Measurements from ENCODE around the gene CNMD. TPM values are rescaled to one million over a fixed set of nuclear protein-coding genes. Genes with fewer than 3 reads are reported as not detected.

Gene CNMD
- total and polyA plus RNA-seq, 2 of the 4 experiments (the other 2 are of a cell fraction): not detected

DNA sequence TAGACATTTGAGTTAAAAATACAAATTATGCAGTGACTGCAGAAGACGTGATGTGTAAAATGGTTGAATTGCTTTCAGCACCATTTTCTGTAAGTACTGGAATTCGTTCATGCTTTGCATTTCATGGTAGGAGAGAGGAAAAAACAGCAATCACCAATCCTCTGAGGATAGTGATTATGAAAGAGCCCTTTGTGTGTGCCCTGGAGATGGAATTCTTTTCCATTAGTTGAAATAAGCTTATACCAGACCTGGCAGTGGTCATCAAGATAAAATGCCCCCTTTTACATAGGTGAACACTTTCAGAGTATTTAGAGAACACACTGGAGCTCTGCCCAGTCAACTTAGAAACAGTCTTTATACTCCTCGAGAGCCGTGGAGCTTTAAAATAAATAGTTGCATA lies 1.7 kb downstream of the CNMD start:
- Histone ChIP-seq H3K27me3 (ENCODE audit: control insufficient read depth, insufficient read depth, low read length) (peaks cover 28% of the 10 kb centered on the region), H3K4me3 (ENCODE audit: insufficient read depth, low read depth, low read length) (no peak overlapping the region), H3K56ac (ENCODE audit: extremely low read depth, insufficient read depth, low read length) (no peak overlapping the region), H3K79me1 (ENCODE audit: low read depth in 1 of 2, low read length in 2 of 2) (no peaks in the 10 kb centered on the region), H3K9me3 (ENCODE audit: control insufficient read depth, insufficient read depth, low read length) (no peaks in the 10 kb centered on the region), H3K4ac (ENCODE audit: low read depth, low read length) (no peak overlapping the region), H4K8ac (ENCODE audit: low read depth in 2 of 2, low read length in 2 of 2) (no peak overlapping the region), H3K4me1 (ENCODE audit: control insufficient read depth, insufficient read depth, low read length) (no peaks in the 10 kb centered on the region; the same call in 1 of the 2 replicates), H3K27ac (ENCODE audit: insufficient read depth, low read length) (no peak overlapping the region), H2BK120ac (ENCODE audit: low read depth, low read length) (no peak overlapping the region), H3K36me3 (ENCODE audit: control insufficient read depth, insufficient read depth, low read length) (no peaks in the 10 kb centered on the region), H2BK15ac (ENCODE audit: low read depth, low read length) (no peak overlapping the region), H3K9me1 (ENCODE audit: insufficient read depth, low read length) (no peaks in the 10 kb centered on the region), H3K23ac (ENCODE audit: low read depth, low read length) (no peak overlapping the region), H4K91ac (ENCODE audit: insufficient read depth, low read depth, low read length) (no peak overlapping the region), H3K14ac (replicated peaks; ENCODE audit: low read depth, low read length) (no peak overlapping the region), H2BK5ac (ENCODE audit: low read depth, low read length, poor library complexity, severe bottlenecking) (no peak overlapping the region), H2AK9ac (replicated peaks; ENCODE audit: low read depth, low read length, poor library complexity) (no peak overlapping the region), H4K5ac (ENCODE audit: low read depth, low read length) (no peak overlapping the region), H3K9ac (ENCODE audit: low read depth, low read length) (no peak overlapping the region), H4K20me1 (ENCODE audit: insufficient read depth, low read length) (no peaks in the 10 kb centered on the region), H3K18ac (ENCODE audit: low read depth, low read length) (no peak overlapping the region), H3K4me2 (ENCODE audit: low read depth, low read length) (no peak overlapping the region), H2AK5ac (ENCODE audit: low read depth, low read length) (no peak overlapping the region), H2AFZ (replicated peaks; ENCODE audit: low read length, poor library complexity) (no peak overlapping the region), H2BK20ac (ENCODE audit: low read depth, low read length) (no peak overlapping the region)
- WGBS, 2 experiments (ENCODE audit: extremely low coverage in 2 of 2, insufficient read length in 1 of 2): no CpG with 5 or more reads among the region's 4 CpGs
- dilution Hi-C loops (cut with HindIII; ENCODE audit: low sequenced_read_pairs, unreplicated experiment): no loop called here
- intact Hi-C loops (cut with micrococcal nuclease): no loop called here
- no TSS peak for BruUV-seq (replicated peaks)
- ChIA-PET POLR2A (ENCODE audit: unreplicated experiment) (no interaction called here), CTCF (no interaction called here)
- TF ChIP-seq MAZ (IDR thresholded peaks at IDR 0.05; ENCODE audit: borderline replicate concordance, low read depth, low read length) (no peak), CHD1 (IDR thresholded peaks at IDR 0.05; ENCODE audit: low read depth, low read length) (no peak), RCOR1 (IDR thresholded peaks at IDR 0.05; ENCODE audit: insufficient replicate concordance, low read length) (no peak), RFX5 (IDR thresholded peaks at IDR 0.05; ENCODE audit: low read depth, low read length) (no peak), NFE2L2 (IDR thresholded peaks at IDR 0.05; ENCODE audit: low read depth, low read length) (no peak), MXI1 (IDR thresholded peaks at IDR 0.05; ENCODE audit: borderline replicate concordance, low read depth, low read length) (no peak), FOS (IDR thresholded peaks at IDR 0.05; ENCODE audit: low read depth, low read length) (no peak)
- TF ChIP-seq, protein P1, sequence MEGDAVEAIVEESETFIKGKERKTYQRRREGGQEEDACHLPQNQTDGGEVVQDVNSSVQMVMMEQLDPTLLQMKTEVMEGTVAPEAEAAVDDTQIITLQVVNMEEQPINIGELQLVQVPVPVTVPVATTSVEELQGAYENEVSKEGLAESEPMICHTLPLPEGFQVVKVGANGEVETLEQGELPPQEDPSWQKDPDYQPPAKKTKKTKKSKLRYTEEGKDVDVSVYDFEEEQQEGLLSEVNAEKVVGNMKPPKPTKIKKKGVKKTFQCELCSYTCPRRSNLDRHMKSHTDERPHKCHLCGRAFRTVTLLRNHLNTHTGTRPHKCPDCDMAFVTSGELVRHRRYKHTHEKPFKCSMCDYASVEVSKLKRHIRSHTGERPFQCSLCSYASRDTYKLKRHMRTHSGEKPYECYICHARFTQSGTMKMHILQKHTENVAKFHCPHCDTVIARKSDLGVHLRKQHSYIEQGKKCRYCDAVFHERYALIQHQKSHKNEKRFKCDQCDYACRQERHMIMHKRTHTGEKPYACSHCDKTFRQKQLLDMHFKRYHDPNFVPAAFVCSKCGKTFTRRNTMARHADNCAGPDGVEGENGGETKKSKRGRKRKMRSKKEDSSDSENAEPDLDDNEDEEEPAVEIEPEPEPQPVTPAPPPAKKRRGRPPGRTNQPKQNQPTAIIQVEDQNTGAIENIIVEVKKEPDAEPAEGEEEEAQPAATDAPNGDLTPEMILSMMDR (conservative IDR thresholded peaks at IDR 0.05; ENCODE audit: low read depth, low read length): no peak
- TF ChIP-seq, protein P2, sequence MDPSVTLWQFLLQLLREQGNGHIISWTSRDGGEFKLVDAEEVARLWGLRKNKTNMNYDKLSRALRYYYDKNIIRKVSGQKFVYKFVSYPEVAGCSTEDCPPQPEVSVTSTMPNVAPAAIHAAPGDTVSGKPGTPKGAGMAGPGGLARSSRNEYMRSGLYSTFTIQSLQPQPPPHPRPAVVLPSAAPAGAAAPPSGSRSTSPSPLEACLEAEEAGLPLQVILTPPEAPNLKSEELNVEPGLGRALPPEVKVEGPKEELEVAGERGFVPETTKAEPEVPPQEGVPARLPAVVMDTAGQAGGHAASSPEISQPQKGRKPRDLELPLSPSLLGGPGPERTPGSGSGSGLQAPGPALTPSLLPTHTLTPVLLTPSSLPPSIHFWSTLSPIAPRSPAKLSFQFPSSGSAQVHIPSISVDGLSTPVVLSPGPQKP (IDR thresholded peaks at IDR 0.05; ENCODE audit: borderline replicate concordance, low read depth, low read length): no peak
- in situ Hi-C loops (cut with MboI; ENCODE audit: low sequenced_read_pairs): no loop called here
- ATAC-seq (ENCODE audit: low read depth) (no peak), DNase-seq (no peak)
